ENCODE results near the gene UBR4. TPM values are rescaled to one million over a fixed set of nuclear protein-coding genes. Genes with fewer than 3 reads are reported as not detected.

UBR4 gene
- total RNA-seq, 1 experiment from 2014 or later = 107 TPM

- BruUV-seq (replicated peaks) = no TSS peak
- Histone ChIP-seq H3K36me3 (ENCODE audit: control insufficient read depth in 1 of 2, insufficient read depth in 2 of 2, low read length in 2 of 2) (no peaks in the 10 kb centered on the region), H3K4me2 (ENCODE audit: low read length) (no peak overlapping the region), H3K27me3 (ENCODE audit: insufficient read depth, low read length) (no peaks in the 10 kb centered on the region), H3K4me1 (ENCODE audit: control insufficient read depth in 1 of 2, insufficient read depth in 2 of 2, low read length in 2 of 2) (no peaks in the 10 kb centered on the region), H4K20me1 (ENCODE audit: insufficient read depth) (no peaks in the 10 kb centered on the region), H3K9ac (ENCODE audit: low read length) (no peak overlapping the region), H3K4me3 (replicated peaks in 1 of 2; ENCODE audit: low read depth in 1 of 2, low read length in 2 of 2) (no peak overlapping the region), H3K27ac (ENCODE audit: low read depth, low read length) (no peak overlapping the region), H3K9me2 (ENCODE audit: insufficient read depth) (no peaks in the 10 kb centered on the region), H2AFZ (ENCODE audit: low read depth, low read length, poor library complexity, severe bottlenecking) (no peak overlapping the region), H3K9me3 (ENCODE audit: control insufficient read depth in 1 of 2, insufficient read depth in 1 of 2, low read depth in 1 of 2, low read length in 2 of 2) (no peaks in the 10 kb centered on the region), H3K79me2 (ENCODE audit: insufficient read depth, low read length) (no peaks in the 10 kb centered on the region)
- ChIA-PET CTCF (no interaction called here), RAD21 (ENCODE audit: low non-redundant PET in 1 of 2, low total read pairs in 2 of 2, uncharacterized antibody in 2 of 2, unreplicated experiment in 2 of 2) (no interaction called here), POLR2A (no interaction called here)
- TF ChIP-seq FOSL1 (IDR thresholded peaks at IDR 0.05; ENCODE audit: low read depth) (no peak), SP1 (IDR thresholded peaks at IDR 0.05; ENCODE audit: low read depth) (no peak), YY1 (IDR thresholded peaks at IDR 0.05; ENCODE audit: extremely low read depth, insufficient replicate concordance, low read depth, low read length) (no peak), ATF3 (IDR thresholded peaks at IDR 0.05) (no peak), SRF (IDR thresholded peaks at IDR 0.05; ENCODE audit: low read depth) (no peak), ZNF274 (IDR thresholded peaks at IDR 0.05; ENCODE audit: low read depth, low read length) (no peak), MAX (IDR thresholded peaks at IDR 0.05) (no peak), CTCF (IDR thresholded peaks at IDR 0.05 in 2 of 3, conservative IDR thresholded peaks at IDR 0.05 in 1 of 3; ENCODE audit: borderline replicate concordance in 1 of 3, insufficient read depth in 1 of 3, low read depth in 2 of 3, low read length in 2 of 3) (no peak), POLR2AphosphoS5 (IDR thresholded peaks at IDR 0.05; ENCODE audit: low read depth, low read length) (no peak), POLR2A (IDR thresholded peaks at IDR 0.05; ENCODE audit: borderline replicate concordance, extremely low read depth, insufficient read depth, insufficient read length) (no peak), ELF1 (IDR thresholded peaks at IDR 0.05; ENCODE audit: borderline replicate concordance, low read depth) (no peak), EGR1 (IDR thresholded peaks at IDR 0.05; ENCODE audit: low read depth) (no peak), CBX3 (IDR thresholded peaks at IDR 0.05; ENCODE audit: low read depth) (no peak), REST (IDR thresholded peaks at IDR 0.05; ENCODE audit: low read depth) (no peak), ZFX (IDR thresholded peaks at IDR 0.05) (no peak)
- DNase-seq (ENCODE audit: low read depth, low spot score) (no peak), ATAC-seq (no peak)
- intact Hi-C loops (cut with micrococcal nuclease) = no loop called here
Observed at GRCh38 chr1:19040010-19040680, 169.9 kb downstream of the UBR4 start.

Data from HCT116 (cell line).